Effector CD4-positive, alpha-beta T cell (primary cell): ENCODE measurements around the gene ANGPTL2.

ENCODE experiments used
- DNase-seq: peaks from one replicate; pipeline ENCODE4 v3.0.0-alpha.2; 2020

ANGPTL2 gene

DNA sequence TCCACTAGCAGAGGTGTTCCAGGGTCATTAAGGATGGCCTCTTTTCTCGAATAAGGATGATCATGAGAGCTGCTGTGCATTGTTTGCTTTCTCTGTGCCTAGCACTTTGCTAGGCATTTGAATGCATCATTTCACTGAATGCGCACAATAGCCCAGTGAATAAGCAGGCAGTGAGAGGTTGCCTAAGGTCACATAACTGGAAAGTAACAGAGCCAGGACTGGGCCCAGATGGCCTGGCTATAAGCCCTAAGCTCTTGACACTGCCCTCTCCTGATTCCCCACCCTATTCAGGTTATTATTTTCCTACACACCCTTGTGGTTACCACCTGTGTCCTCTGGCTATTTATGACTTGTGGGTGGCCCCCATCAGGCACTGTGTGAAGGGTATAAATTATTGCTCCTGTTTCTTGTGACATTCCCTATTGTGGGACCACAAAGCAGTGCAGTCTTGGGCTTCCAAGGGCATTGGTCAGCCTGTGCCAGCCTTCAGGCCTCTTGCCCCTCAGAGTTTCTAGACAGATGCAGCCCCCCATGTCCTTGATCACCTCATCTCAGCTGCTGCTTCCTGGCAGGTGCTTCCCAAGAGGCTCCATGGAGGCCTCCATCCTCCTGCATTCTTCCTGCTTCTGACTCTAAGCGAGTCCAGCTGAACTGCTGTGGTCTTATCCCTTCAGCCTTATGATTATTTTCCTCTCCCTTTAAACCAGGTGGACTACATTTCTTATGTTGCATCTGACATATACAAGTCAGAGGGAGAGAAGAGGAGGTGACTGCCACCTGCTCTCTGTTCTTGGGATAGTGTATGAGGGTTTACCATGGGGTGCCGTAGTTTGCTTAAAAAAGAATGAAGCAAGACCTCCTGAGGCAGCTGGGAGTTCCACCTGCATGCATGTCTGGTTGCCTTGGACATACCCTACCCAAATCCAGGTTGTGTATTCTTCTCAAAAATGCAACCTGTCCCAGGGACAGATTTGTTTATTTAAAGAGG lies 47.6 kb downstream of the ANGPTL2 start:
- DNase-seq = no peak

GRCh38 chr9:127067603-127068220 lies 54.7 kb downstream of the ANGPTL2 start:
- no peak for DNase-seq

DNA sequence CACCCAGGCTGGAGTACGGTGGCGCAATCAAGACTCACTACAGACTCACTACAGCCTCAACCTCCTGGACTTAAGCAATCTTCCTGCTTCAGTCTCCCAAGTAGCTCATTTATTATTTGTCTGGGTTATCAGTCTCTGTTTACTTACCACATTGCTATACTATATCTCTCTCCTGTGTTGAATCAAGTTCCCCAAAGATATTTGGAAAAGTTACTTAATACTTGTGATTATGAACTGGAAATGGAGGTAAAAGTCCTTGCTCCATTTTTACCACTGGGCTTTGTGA lies 55.6 kb downstream of the ANGPTL2 start:
- no peak for DNase-seq

- no peak for DNase-seq
Measured at GRCh38 chr9:127066060-127066850, 56.2 kb downstream of the ANGPTL2 start.

DNA sequence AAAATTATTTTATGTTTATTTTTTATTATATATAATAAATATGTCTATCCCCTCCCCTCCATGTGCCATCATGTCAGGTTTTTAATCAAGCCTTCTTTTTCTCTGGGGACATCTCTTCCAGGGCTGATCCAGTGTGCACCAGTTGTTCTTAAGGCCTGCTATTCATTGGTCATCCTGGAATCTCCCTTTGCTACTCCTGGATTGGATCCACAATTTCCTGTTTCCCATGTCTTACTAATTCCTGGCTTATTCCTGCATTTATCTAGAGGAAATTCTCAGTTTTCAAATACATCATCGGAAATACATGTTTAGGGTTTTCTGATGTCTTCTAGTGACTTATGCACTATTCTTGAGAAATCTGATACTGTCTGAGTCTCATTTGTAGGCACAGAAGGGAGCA lies 56.8 kb downstream of the ANGPTL2 start:
- DNase-seq = no peak

GRCh38 chr9:127064335-127064734 lies 58.1 kb downstream of the ANGPTL2 start:
- no peak for DNase-seq

DNA sequence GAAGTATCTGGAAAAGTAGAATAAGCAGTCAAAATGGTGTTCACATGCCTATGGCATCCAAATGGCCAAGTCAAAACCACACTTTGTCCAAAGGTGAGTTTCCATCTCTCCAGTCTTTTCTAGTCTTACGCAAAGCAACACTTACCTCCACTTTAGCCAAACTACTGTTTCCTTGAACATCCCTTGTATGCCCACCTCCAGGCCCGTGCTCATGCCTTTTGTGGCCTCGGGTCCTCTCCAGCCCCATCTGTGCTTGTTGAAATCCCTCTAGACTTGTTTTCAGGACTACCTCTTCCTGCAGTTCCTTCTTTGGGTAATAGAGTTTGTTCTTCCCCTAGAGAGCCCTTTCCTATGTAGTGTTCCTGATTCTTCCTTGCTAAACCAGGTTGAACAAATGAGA lies 61.0 kb downstream of the ANGPTL2 start:
- no peak for DNase-seq

- DNase-seq = no peak
Measured at GRCh38 chr9:127059765-127060361, 62.6 kb downstream of the ANGPTL2 start.

DNA sequence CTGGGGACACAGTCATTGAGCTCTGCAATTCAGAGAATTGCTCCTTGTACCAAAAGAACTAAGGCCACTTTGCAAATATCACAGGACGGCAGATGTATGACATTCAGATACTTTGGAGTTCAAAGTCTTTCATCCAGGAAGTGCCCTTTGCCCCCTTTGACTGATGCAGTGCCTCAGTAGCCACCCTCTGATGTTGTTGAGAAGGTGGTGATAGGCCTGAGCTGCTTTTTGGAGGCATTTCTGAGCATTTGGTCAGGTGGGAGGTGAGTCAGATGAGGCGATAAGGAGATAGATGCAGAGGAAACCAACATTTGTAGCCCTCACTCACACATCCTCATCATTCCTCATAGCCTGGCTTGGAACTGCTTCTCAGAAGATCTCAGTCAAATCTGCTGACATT lies 63.4 kb downstream of the ANGPTL2 start:
- DNase-seq = no peak

- no peak for DNase-seq
Measured at GRCh38 chr9:127058645-127059021, 63.8 kb downstream of the ANGPTL2 start.

DNA sequence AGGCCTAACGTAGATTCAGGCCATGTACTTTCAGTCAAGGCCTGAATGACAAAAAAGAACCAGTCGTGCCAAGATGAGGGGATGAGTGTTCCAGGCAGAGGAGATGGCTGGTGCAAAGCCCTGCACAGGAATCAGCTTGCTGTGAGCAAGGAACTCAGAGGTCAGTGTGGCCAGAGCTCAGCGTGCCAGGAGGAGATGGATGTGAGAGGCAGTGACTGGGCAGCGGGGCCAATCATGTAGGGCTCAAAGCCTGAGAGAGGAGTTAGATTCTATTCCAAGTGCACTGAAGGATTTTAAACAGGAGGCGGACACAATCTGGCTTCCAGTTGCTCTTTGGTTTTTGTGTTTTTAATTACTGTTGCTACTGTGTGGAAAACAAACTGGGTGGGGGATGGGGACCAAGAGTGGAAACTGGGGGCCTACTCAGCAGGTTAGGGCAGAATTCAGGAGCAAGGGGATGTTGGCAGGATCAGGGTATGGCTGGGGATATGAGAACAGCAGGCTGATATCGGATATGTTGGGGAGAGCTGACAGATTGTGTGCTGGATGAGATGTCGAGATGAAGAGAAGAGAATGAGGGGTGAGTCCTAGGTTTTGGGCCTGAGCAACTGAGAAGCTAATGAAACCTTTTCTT lies 64.3 kb downstream of the ANGPTL2 start:
- no peak for DNase-seq

DNA sequence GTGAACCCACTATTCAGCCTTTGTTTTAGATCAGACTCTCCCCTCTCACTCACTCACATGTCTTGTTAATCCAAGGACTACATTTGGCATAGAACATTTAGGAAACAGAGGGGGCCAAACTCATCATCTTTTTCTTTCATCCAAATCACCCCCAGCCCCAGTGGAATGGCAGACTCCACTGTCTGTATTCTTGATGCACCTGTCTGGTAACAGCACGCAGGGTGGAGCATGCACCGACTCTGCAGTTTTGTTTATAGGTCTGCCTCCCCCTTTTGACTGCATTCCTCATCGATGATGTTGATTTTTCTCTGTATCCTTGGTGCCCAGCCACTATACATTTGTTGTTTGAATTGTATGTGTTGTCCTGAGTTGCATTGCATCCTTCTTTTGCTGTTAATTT lies 66.0 kb downstream of the ANGPTL2 start:
- DNase-seq = no peak

DNA sequence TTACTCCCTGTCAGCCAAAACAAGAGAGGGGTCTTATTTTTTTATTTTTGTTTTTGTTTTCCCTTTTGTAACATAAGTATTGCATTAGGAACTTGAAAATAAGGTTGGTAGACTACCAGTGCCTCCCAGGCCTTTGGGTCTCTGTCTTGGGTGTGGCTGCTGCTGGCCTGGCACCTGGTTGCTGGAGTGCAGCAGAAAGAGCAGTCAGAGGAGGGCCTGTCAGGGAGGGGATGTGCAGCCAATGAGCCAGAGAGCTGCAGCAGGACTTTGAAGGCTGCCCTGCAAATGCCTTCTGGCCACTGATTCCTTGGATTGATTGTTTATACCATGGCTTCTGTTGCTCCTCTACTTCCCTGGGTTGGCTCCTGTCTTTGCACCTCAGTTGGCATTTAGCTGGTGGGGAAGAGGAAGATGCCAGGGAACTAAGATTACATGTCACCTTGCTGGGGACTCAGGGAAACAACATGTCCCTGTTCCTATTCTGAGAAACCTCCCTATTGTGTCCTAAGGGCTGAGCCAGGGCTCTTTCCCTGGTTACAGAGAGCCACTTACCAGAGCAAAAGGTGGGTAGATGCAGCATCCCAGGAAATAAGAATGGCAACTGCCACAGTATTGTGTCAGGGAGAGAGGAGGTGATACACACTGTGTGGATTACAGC lies 66.6 kb downstream of the ANGPTL2 start:
- no peak for DNase-seq

- no peak for DNase-seq
Measured at GRCh38 chr9:127053960-127054359, 68.5 kb downstream of the ANGPTL2 start.

- DNase-seq = no peak
Measured at GRCh38 chr9:127053057-127053821, 69.2 kb downstream of the ANGPTL2 start.

DNA sequence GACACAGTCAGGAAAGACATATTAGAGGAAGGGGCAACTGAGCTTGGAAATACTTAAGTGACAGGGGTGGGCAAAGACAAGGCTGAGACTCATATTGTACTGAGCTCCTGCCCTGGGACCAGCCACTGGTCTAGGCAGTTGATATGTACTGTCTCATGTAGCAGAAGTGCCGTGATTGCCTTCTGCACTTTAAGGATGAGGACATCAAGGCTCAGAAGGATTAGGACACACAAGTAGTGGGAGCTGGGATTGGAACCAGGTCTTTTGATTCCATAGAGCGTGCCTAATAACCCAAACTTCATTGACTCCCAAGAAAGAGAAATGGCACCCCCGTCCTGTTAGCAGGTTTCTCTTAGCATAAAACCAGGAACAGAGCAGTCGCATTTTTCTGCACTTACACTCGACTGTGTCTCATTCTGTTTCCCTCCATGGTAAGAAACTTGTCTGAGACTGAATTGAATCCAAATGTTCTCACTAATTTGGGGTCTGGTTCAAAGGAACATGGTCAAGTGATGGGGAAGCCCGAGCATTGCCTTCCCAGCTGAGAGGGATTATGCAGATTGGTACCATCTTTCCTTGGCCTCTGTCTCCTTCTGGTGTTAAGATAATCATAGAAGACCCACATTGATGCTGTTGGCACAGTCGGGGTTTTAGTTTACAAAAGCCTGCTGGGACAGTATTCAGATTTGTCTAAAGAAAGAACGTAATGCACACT lies 70.4 kb downstream of the ANGPTL2 start:
- no peak for DNase-seq

DNA sequence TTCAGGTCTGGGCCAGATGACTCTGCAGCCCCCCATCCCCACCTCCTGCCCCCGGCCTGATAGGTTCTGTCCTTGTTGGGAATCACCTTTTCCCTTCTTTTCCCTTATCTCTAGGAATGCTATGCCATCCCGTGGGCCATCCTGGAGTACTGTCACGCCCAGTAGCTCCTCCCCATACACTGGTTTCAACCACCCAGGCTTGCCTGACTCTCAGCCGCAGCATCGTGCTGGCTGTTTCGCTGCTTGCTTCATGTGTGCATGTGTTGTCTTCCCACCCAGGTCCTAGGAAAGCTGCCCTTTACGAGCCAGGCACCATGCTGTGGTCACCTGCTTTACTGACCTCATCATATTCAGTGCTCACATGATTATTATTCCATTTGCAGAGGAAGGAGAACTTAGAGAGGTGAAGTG lies 71.8 kb downstream of the ANGPTL2 start:
- DNase-seq = no peak

- DNase-seq = no peak
Measured at GRCh38 chr9:127050152-127050551, 72.3 kb downstream of the ANGPTL2 start.

DNA sequence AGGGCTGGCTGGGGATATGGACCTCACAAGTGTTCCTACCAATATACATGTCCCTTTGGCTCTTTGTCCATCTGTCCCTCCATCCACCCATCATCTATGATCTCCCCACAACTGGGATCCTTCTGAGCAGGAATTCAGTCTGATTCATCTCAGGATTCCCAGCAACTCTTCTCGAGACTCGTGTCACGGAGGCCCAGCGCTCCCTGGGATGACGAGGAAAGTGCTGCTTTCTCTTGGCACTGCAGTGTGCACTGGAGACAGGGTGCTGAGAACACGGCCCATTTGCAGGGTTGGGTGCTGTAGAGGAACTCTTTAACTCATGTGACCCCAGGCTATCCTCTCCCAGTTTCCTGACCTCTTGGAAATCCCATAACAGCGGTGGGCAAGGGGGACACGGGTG lies 72.9 kb downstream of the ANGPTL2 start:
- no peak for DNase-seq

GRCh38 chr9:127049044-127049443 lies 73.4 kb downstream of the ANGPTL2 start:
- no peak for DNase-seq

- DNase-seq = no peak
Measured at GRCh38 chr9:127047971-127048370, 74.5 kb downstream of the ANGPTL2 start.
